CD4-positive, alpha-beta T cell (primary cell): Measurements from ENCODE around the gene RAI1. TPM values are rescaled to one million over a fixed set of nuclear protein-coding genes. Genes with fewer than 3 reads are reported as not detected.

Experiments used
- ATAC-seq: fragments of 200-7000 bp; cut with Tn5 transposase; one replicate; pipeline ENCODE4 v1.10.0; 2022; ENCODE audit warnings: mild to moderate bottlenecking; ENCODE audit not compliant: poor library complexity
- CTCF ChIA-PET: fragments of 350-600 bp; sonication (Branson Sonifier 250); formaldehyde crosslinking; loops from one replicate; lab custom pipeline; 2021; ENCODE audit warnings: antibody characterized with exemption, inconsistent platforms; lab: Charles Lee
- POLR2A ChIA-PET: fragments of 350-600 bp; sonication (Branson Sonifier 250); formaldehyde crosslinking; loops from one replicate; lab custom pipeline; 2021; ENCODE audit warnings: antibody characterized with exemption, inconsistent platforms; lab: Charles Lee
- DNase-seq, 14 experiments: peaks; one replicate each; pipeline ENCODE4 v3.0.0-alpha.2; 2013 to 2020; ENCODE audit warnings: mixed read lengths in 2 of 14
- H3K27ac ChIP-seq, 2 donors: one replicate each; pipeline versions ENCODE4 v1.5.1 to v1.7.0; 2013; ENCODE audit warnings: low read length in 2 of 2, low read depth in 1 of 2, mild to moderate bottlenecking in 1 of 2
- H3K27me3 ChIP-seq, 2 experiments: 1 replicate in 1 of 2; 2 replicates in 1 of 2; pipeline versions ENCODE4 v1.6.1 to v1.7.0; 2013; ENCODE audit warnings: low read length in 2 of 2, control low read depth in 1 of 2, mild to moderate bottlenecking in 1 of 2, moderate library complexity in 1 of 2; ENCODE audit not compliant: insufficient read depth in 2 of 2, control insufficient read depth in 1 of 2
- H3K36me3 ChIP-seq: one replicate; pipeline ENCODE4 v1.6.1; 2013; ENCODE audit warnings: low read length, control low read depth; ENCODE audit not compliant: insufficient read depth
- H3K4me1 ChIP-seq: one replicate; pipeline ENCODE4 v1.6.1; 2013; ENCODE audit warnings: low read length, control low read depth; ENCODE audit not compliant: insufficient read depth
- H3K4me3 ChIP-seq: one replicate; pipeline ENCODE4 v1.5.1; 2013; ENCODE audit warnings: mild to moderate bottlenecking, low read length, moderate library complexity
- H3K9me3 ChIP-seq, 2 experiments: 1 replicate in 1 of 2; 2 replicates in 1 of 2; pipeline versions ENCODE4 v1.6.1 to v1.7.0; 2013; ENCODE audit warnings: low read length in 2 of 2, mild to moderate bottlenecking in 2 of 2, control low read depth in 1 of 2, moderate library complexity in 1 of 2; ENCODE audit not compliant: control insufficient read depth in 1 of 2, insufficient read depth in 1 of 2
- H3K27ac Mint-ChIP-seq: one replicate; pipeline ENCODE4 v1.8.0; 2020; ENCODE audit warnings: mixed read lengths
- H3K27me3 Mint-ChIP-seq: one replicate; pipeline ENCODE4 v1.8.0; 2021; ENCODE audit warnings: mixed read lengths
- H3K36me3 Mint-ChIP-seq: one replicate; pipeline ENCODE4 v1.8.0; 2021; ENCODE audit warnings: low read depth, mixed read lengths
- H3K4me1 Mint-ChIP-seq: one replicate; pipeline ENCODE4 v1.8.0; 2021; ENCODE audit warnings: low read depth, mixed read lengths
- H3K4me3 Mint-ChIP-seq: one replicate; pipeline ENCODE4 v1.8.0; 2020; ENCODE audit warnings: mild to moderate bottlenecking, mixed read lengths
- H3K9me3 Mint-ChIP-seq: one replicate; pipeline ENCODE4 v1.8.0; 2020; ENCODE audit warnings: mixed read lengths
- CTCF ChIP-seq: fragments of 200-600 bp; IDR thresholded peaks from one replicate; pipeline ENCODE4 v1.8.0; 2022; ENCODE audit warnings: antibody characterized with exemption, mild to moderate bottlenecking
- intact Hi-C, 2 experiments: fragments of 100-400 bp; cut with DNase I in 1 of 2; cut with micrococcal nuclease in 1 of 2; formaldehyde crosslinking; loops; one replicate each; pipeline versions ENCODE4 v1.15.1 to v1.9.0; 2023 to 2025; cut with DNase I, micrococcal nuclease
- total RNA-seq, 174 experiments: library from RNA in 2 of 174; stranded (reverse) in 2 of 174; gene quantifications; one replicate each; pipeline ENCODE4 v1.2.3 and lab custom pipeline; 2021 to 2026

Gene RAI1
- total RNA-seq, 2 experiments from 2014 or later: 19.3 to 25.2 TPM

- H3K36me3 Mint-ChIP-seq: peaks cover 4% of the 10 kb centered on the region
- no peaks in the 10 kb centered on the region for H3K27me3 Mint-ChIP-seq
- no peaks in the 10 kb centered on the region for H3K27me3 ChIP-seq
- DNase-seq (peak in 1 of 14 experiments; percentile 40), ATAC-seq (no peak)
- H3K4me1 Mint-ChIP-seq: peaks cover 52% of the 10 kb centered on the region
- H3K27ac ChIP-seq: peak overlapping the region in 1 of 2 donors; percentile 43
- intact Hi-C loops: no loop called here
- peaks cover 5% of the 10 kb centered on the region for H3K36me3 ChIP-seq
- H3K9me3 ChIP-seq: no peaks in the 10 kb centered on the region
- H3K4me3 Mint-ChIP-seq: peak overlapping the region; percentile 27
- POLR2A ChIA-PET: interaction anchor here (1.0 to 4.5 kb wide), 2 partner anchors 16 to 98 kb away, joined by 3 to 71 read pairs; partner anchors contain the start of gene SREBF1
- CTCF ChIA-PET: interaction anchor here (1.0 to 2.3 kb wide), 2 partner anchors 9 to 39 kb away, joined by 3 to 12 read pairs; no protein-coding TSS in a partner anchor
- H3K4me3 ChIP-seq: no peak overlapping the region
- H3K27ac Mint-ChIP-seq: peak overlapping the region; percentile 99
- H3K9me3 Mint-ChIP-seq: no peaks in the 10 kb centered on the region
- TF ChIP-seq CTCF: no peak
- H3K4me1 ChIP-seq: peaks cover 59% of the 10 kb centered on the region
These were observed 170.1 kb downstream of the RAI1 start for GRCh38 chr17:17851103-17852002.

- Mint-ChIP-seq H3K9me3 (no peaks in the 10 kb centered on the region), H3K4me3 (no peak overlapping the region), H3K4me1 (peaks cover 43% of the 10 kb centered on the region), H3K27ac (no peak overlapping the region), H3K36me3 (peaks cover 4% of the 10 kb centered on the region), H3K27me3 (no peaks in the 10 kb centered on the region)
- Histone ChIP-seq H3K4me3 (no peak overlapping the region), H3K27me3 (no peaks in the 10 kb centered on the region), H3K27ac (no peak overlapping the region), H3K4me1 (peaks cover 47% of the 10 kb centered on the region), H3K9me3 (no peaks in the 10 kb centered on the region), H3K36me3 (no peaks in the 10 kb centered on the region)
- no peak for TF ChIP-seq CTCF
- POLR2A ChIA-PET: no interaction called here
- ATAC-seq (no peak), DNase-seq (no peak)
- CTCF ChIA-PET: no interaction called here
- intact Hi-C loops: no loop called here
These were observed 171.7 kb downstream of the RAI1 start for GRCh38 chr17:17852930-17853329.

- Histone ChIP-seq H3K9me3 (no peaks in the 10 kb centered on the region), H3K4me3 (no peak overlapping the region), H3K27ac (no peak overlapping the region), H3K27me3 (no peaks in the 10 kb centered on the region), H3K36me3 (no peaks in the 10 kb centered on the region), H3K4me1 (peaks cover 37% of the 10 kb centered on the region)
- peak overlapping the region; percentile 46 for H3K27ac Mint-ChIP-seq
- CTCF ChIA-PET: no interaction called here
- POLR2A ChIA-PET: no interaction called here
- ATAC-seq (no peak), DNase-seq (no peak)
- no peaks in the 10 kb centered on the region for H3K9me3 Mint-ChIP-seq
- H3K4me1 Mint-ChIP-seq: peaks cover 34% of the 10 kb centered on the region
- intact Hi-C loops: no loop called here
- no peak for TF ChIP-seq CTCF
- H3K27me3 Mint-ChIP-seq: no peaks in the 10 kb centered on the region
- H3K36me3 Mint-ChIP-seq: peaks cover 4% of the 10 kb centered on the region
- no peak overlapping the region for H3K4me3 Mint-ChIP-seq
These were observed 172.7 kb downstream of the RAI1 start for GRCh38 chr17:17853811-17854447.
